Endothelial cell of umbilical vein (primary cell): Measurements from ENCODE around the gene FUT8.

Experiments used
- EZH2 ChIP-seq: IDR thresholded peaks from 2 replicates; pipeline ENCODE4 v1.6.1; 2012; ENCODE audit warnings: borderline replicate concordance, low read depth, mild to moderate bottlenecking, moderate library complexity, low read length, inconsistent platforms; ENCODE audit not compliant: severe bottlenecking
- POLR2AphosphoS5 ChIP-seq: IDR thresholded peaks from 2 replicates; pipeline ENCODE4 v1.6.1; 2012; ENCODE audit warnings: low read depth, mild to moderate bottlenecking, control low read depth, low read length, moderate library complexity; ENCODE audit not compliant: insufficient read depth

DNA sequence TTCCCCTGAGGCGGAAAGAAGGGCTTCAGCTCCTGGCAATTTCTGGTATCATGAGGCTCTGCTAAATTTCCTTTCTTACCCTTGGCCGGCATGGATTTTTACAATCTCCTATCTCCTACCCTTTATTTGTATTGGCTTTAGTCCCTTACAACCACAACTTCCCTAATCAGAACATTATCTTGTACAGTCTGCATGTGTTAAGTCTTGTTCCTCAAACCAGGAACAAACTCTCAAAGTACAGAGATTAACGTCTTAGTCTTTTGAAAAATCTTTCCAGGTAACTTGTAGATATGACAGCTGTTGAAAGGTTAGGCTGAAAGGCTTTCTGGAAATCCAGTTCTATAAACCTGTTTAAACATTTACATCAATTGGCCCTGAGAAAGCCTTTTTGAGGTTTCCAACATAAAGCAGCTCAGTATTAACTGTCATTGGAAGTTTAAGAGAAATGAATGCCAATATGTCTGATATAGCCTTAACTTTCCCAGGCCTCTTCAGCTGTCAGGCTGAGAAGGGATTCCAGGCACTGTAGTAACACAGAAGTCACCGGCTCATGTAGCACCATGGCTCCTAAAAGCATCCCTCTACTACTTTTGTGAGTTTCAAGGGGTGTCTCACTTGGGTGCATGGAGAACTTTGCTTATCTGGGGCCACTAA, 360.5 kb downstream of the FUT8 start:
- TF ChIP-seq EZH2 (no peak), POLR2AphosphoS5 (no peak)
